Adrenal gland (tissue), 12 donors: ENCODE results near the gene GLCE. TPM values are rescaled to one million over a fixed set of nuclear protein-coding genes. Genes with fewer than 3 reads are reported as not detected.

Experiments
- DNase-seq, 7 donors: peaks; one replicate each; pipeline ENCODE4 v3.0.0-alpha.2; 2019 to 2020
- H3K27ac ChIP-seq, 5 donors: fragments of 200-600 bp; sonication (generic) in 4 of 5; 1 replicate in 3 of 5; 2 replicates in 2 of 5; pipeline versions ENCODE4 v1.5.1 to v1.8.0; 2016 to 2020; ENCODE audit warnings: mild to moderate bottlenecking in 1 of 5
- H3K27me3 ChIP-seq: fragments of 200-600 bp; 2 replicates; pipeline ENCODE4 v1.8.0; 2021
- H3K36me3 ChIP-seq, 2 donors: fragments of 200-600 bp; replicated peaks in 1 of 2; 1 replicate in 1 of 2; 2 replicates in 1 of 2; pipeline versions ENCODE4 v1.5.1 to v1.8.0; 2018 to 2022
- H3K4me1 ChIP-seq, 2 donors: fragments of 200-600 bp; replicated peaks in 1 of 2; 1 replicate in 1 of 2; 2 replicates in 1 of 2; pipeline versions ENCODE4 v1.5.1 to v1.8.0; 2018 to 2021
- H3K4me3 ChIP-seq, 4 donors: fragments of 200-600 bp; sonication (generic) in 3 of 4; one replicate each; pipeline ENCODE4 v1.5.1; 2016 to 2018
- H3K9me3 ChIP-seq, 3 donors: fragments of 200-600 bp; sonication (generic) in 1 of 3; replicated peaks in 1 of 3; 1 replicate in 2 of 3; 2 replicates in 1 of 3; pipeline versions ENCODE4 v1.5.1 to v1.8.0; 2016 to 2021
- CTCF ChIP-seq, 6 experiments: fragments of 450-650 bp in 4 of 6; fragments of 200-600 bp in 2 of 6; sonication (generic) in 1 of 6; IDR thresholded peaks; 1 replicate in 5 of 6; 2 replicates in 1 of 6; pipeline versions ENCODE4 v1.5.1 to v1.8.0; 2016 to 2021; ENCODE audit warnings: antibody characterized with exemption in 6 of 6, mild to moderate bottlenecking in 2 of 6, moderate library complexity in 1 of 6
- POLR2A ChIP-seq, 2 donors: fragments of 450-650 bp; IDR thresholded peaks; one replicate each; pipeline ENCODE4 v1.6.1; 2017; ENCODE audit warnings: antibody characterized with exemption in 2 of 2, mild to moderate bottlenecking in 2 of 2, moderate library complexity in 1 of 2
- WGBS, 4 donors: extraction: QIAGEN DNeasy Blood & Tissue Kit in 2 of 4; methylation state at CpG; one replicate each; pipeline versions ENCODE4 v1.1.5 to v1.1.7; 2013 to 2017; 5-methylcytosine and 5-hydroxymethylcytosine counted together
- intact Hi-C, 2 donors: fragments of 100-400 bp; cut with DNase I; formaldehyde crosslinking; loops; one replicate each; pipeline versions ENCODE4 v1.14.1 to v1.15.0; 2022 to 2023
- polyA plus RNA-seq, 3 donors: library from polyadenylated mRNA; stranded (reverse); fragments of 200-250 nt in 2 of 3; fragments of 350-450 nt in 1 of 3; fragmentation: Illumina TruSeq in 1 of 3; extraction: RNeasy Lipid Tissue Mini Kit (QIAGEN cat#74804) in 1 of 3; gene quantifications; one replicate each; pipeline ENCODE4 v1.2.3, GENCODE V29; 2013 to 2014
- total RNA-seq, 9 donors: library from RNA; depleted of rRNA in 4 of 9; stranded (reverse); fragments of >200 nt in 4 of 9; fragments of 120-200 nt in 1 of 9; fragmentation: NEBNext Ultra II Directional in 1 of 9; extraction: Animal tissue kit (Norgen Biotek cat#: 25700) in 1 of 9; gene quantifications; one replicate each; pipeline versions ENCODE4 v1.1.0 to v1.2.4, GENCODE V29; 2013 to 2023
- donor health status: healthy with polysubstance abuse.
- donor health status: Bipolar disorder and iron deficiency.
- donor health status: DM: yes; HTN: yes; CAD: no.
- donor health status: DM: no; HTN: no; CAD: no.
- donor health status: DM: no; HTN: no; CAD: no.
- donor health status: DM: yes; HTN: yes; CAD: no.

Gene GLCE
- total and polyA plus RNA-seq, 12 donors: 9.3 to 48.4 (median 28.1) TPM

GRCh38 chr15:69305933-69306568, 145.6 kb downstream of the GLCE start:
- H3K36me3 ChIP-seq: no peaks in the 10 kb centered on the region
- 88 to 93% (median 90%) methylated on average over 9 of the region's 9 CpGs for WGBS, 4 donors
- DNase-seq: peak in 1 of 7 donors; percentile 20
- intact Hi-C loops: no loop called here
- H3K9me3 ChIP-seq: no peaks in the 10 kb centered on the region
- no peaks in the 10 kb centered on the region for H3K27me3 ChIP-seq
- peak overlapping the region; percentile 15 to 95 (median 86) for H3K27ac ChIP-seq
- no peak overlapping the region for H3K4me3 ChIP-seq
- H3K4me1 ChIP-seq: peaks cover 27 to 30% of the 10 kb centered on the region in 2 donors
- TF ChIP-seq POLR2A (IDR thresholded peaks at IDR 0.05): no peak
- TF ChIP-seq CTCF (IDR thresholded peaks at IDR 0.05): no peak

DNA sequence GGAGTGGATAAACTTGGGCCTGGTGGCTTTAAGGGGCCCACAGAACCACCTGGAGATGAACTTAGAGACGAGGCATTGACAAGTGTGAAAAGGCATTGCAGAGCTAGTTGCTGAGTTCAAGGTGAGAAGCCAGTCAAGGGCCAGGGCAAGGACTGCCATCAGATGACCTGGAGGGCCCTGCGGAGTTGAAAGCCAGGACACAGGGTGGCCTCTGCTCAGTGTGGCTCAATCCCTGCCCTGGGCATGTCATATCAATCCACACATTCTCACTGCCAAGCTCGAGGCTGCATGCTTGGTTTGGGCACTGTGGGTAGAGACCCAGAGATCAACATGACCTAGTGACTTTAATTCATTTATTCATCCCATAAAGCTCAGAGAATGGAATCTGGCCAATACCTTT, 147.5 kb downstream of the GLCE start:
- no peak overlapping the region for H3K4me3 ChIP-seq
- no peak for DNase-seq

GRCh38 chr15:69308949-69309348, 148.5 kb downstream of the GLCE start:
- intact Hi-C loops: no loop called here
- H3K27me3 ChIP-seq: no peaks in the 10 kb centered on the region
- H3K4me1 ChIP-seq: peaks cover 18 to 25% of the 10 kb centered on the region in 2 donors
- no peak overlapping the region for H3K4me3 ChIP-seq
- H3K27ac ChIP-seq: no peak overlapping the region
- 85 to 97% (median 91%) methylated on average over 5 of the region's 5 CpGs for WGBS, 4 donors
- no peaks in the 10 kb centered on the region for H3K9me3 ChIP-seq
- TF ChIP-seq CTCF (IDR thresholded peaks at IDR 0.05) (no peak), POLR2A (IDR thresholded peaks at IDR 0.05) (no peak)
- no peak for DNase-seq
- no peaks in the 10 kb centered on the region for H3K36me3 ChIP-seq

More for the DNA sequence above, 147.5 kb downstream of the GLCE start:
- intact Hi-C loops: no loop called here
- no peak for TF ChIP-seq CTCF (IDR thresholded peaks at IDR 0.05)
- no peak for TF ChIP-seq POLR2A (IDR thresholded peaks at IDR 0.05)
- Histone ChIP-seq H3K4me1 (peaks cover 23 to 30% of the 10 kb centered on the region in 2 donors), H3K9me3 (no peaks in the 10 kb centered on the region), H3K27me3 (no peaks in the 10 kb centered on the region), H3K36me3 (no peaks in the 10 kb centered on the region), H3K27ac (peak overlapping the region in 1 of 5 donors; percentile 10)
- WGBS, 4 donors: 42 to 59% (median 52%) methylated on average over 3 of the region's 3 CpGs

- no peak overlapping the region for H3K4me3 ChIP-seq
- WGBS, 4 donors: 35 to 72% (median 56%) methylated on average over 5 of the region's 5 CpGs
- H3K9me3 ChIP-seq: no peaks in the 10 kb centered on the region
- H3K4me1 ChIP-seq: peaks cover 12 to 18% of the 10 kb centered on the region in 2 donors
- TF ChIP-seq POLR2A (IDR thresholded peaks at IDR 0.05) (no peak), CTCF (IDR thresholded peaks at IDR 0.05) (no peak)
- H3K27ac ChIP-seq: peak overlapping the region in 3 of 5 donors; percentile 53 to 82 (median 68)
- peak in 4 of 7 donors; percentile 54 to 66 (median 56) for DNase-seq
- no peaks in the 10 kb centered on the region for H3K27me3 ChIP-seq
- intact Hi-C loops: no loop called here
- no peaks in the 10 kb centered on the region for H3K36me3 ChIP-seq
Observed at GRCh38 chr15:69311319-69311721, 150.9 kb downstream of the GLCE start.
